IgD-negative memory B cell (primary cell): Measurements from ENCODE around the gene DHRS12. TPM values are rescaled to one million over a fixed set of nuclear protein-coding genes. Genes with fewer than 3 reads are reported as not detected.

Experiments used
- H3K27ac Mint-ChIP-seq, 3 donors: one replicate each; pipeline ENCODE4 v1.8.0; 2020 to 2022; ENCODE audit warnings: mild to moderate bottlenecking in 3 of 3, mixed read lengths in 3 of 3, moderate library complexity in 1 of 3
- H3K27me3 Mint-ChIP-seq: one replicate; pipeline ENCODE4 v1.8.0; 2021; ENCODE audit warnings: mixed read lengths
- H3K36me3 Mint-ChIP-seq: one replicate; pipeline ENCODE4 v1.8.0; 2020; ENCODE audit warnings: mild to moderate bottlenecking, mixed read lengths
- H3K4me1 Mint-ChIP-seq, 3 donors: one replicate each; pipeline ENCODE4 v1.8.0; 2020 to 2022; ENCODE audit warnings: mixed read lengths in 3 of 3, mild to moderate bottlenecking in 1 of 3
- H3K4me3 Mint-ChIP-seq, 4 donors: one replicate each; pipeline ENCODE4 v1.8.0; 2020 to 2022; ENCODE audit warnings: mild to moderate bottlenecking in 4 of 4, mixed read lengths in 4 of 4, moderate library complexity in 3 of 4
- H3K9me3 Mint-ChIP-seq, 3 donors: one replicate each; pipeline ENCODE4 v1.8.0; 2020 to 2021; ENCODE audit warnings: mixed read lengths in 3 of 3, mild to moderate bottlenecking in 1 of 3
- polyA plus RNA-seq: library from polyadenylated mRNA; unstranded; fragments of 300-500 nt; fragmentation: Illumina TruSeq; gene quantifications from one replicate; pipeline ENCODE4 v1.2.3, GENCODE V29; 2021

Gene DHRS12
- polyA plus RNA-seq, 1 donor from 2014 or later = 22.0 TPM

GRCh38 chr13:51730927-51731326 lies 73.0 kb downstream of the DHRS12 start:
- Mint-ChIP-seq H3K27me3 (no peaks in the 10 kb centered on the region), H3K4me3 (no peak overlapping the region), H3K9me3 (no peaks in the 10 kb centered on the region), H3K27ac (no peak overlapping the region), H3K4me1 (peaks cover 0 to 4% (median 3%) of the 10 kb centered on the region in 3 donors), H3K36me3 (peaks cover 8% of the 10 kb centered on the region)

- no peak overlapping the region for H3K4me3 Mint-ChIP-seq
- no peaks in the 10 kb centered on the region for H3K9me3 Mint-ChIP-seq
- H3K36me3 Mint-ChIP-seq = peaks cover 9% of the 10 kb centered on the region
- H3K4me1 Mint-ChIP-seq = peaks cover 0 to 4% (median 3%) of the 10 kb centered on the region in 3 donors
- H3K27me3 Mint-ChIP-seq = no peaks in the 10 kb centered on the region
- no peak overlapping the region for H3K27ac Mint-ChIP-seq
These were observed 74.0 kb downstream of the DHRS12 start for GRCh38 chr13:51729866-51730553.

- H3K27ac Mint-ChIP-seq = no peak overlapping the region
- no peak overlapping the region for H3K4me3 Mint-ChIP-seq
- H3K4me1 Mint-ChIP-seq = peaks cover 0 to 4% (median 3%) of the 10 kb centered on the region in 3 donors
- no peaks in the 10 kb centered on the region for H3K27me3 Mint-ChIP-seq
- H3K9me3 Mint-ChIP-seq = no peaks in the 10 kb centered on the region
- peaks cover 9% of the 10 kb centered on the region for H3K36me3 Mint-ChIP-seq
These were observed 75.0 kb downstream of the DHRS12 start for GRCh38 chr13:51728972-51729371.

GRCh38 chr13:51728275-51728673 lies 75.7 kb downstream of the DHRS12 start:
- H3K9me3 Mint-ChIP-seq = no peaks in the 10 kb centered on the region
- peaks cover 6% of the 10 kb centered on the region for H3K36me3 Mint-ChIP-seq
- no peaks in the 10 kb centered on the region for H3K27me3 Mint-ChIP-seq
- H3K4me3 Mint-ChIP-seq = no peak overlapping the region
- H3K4me1 Mint-ChIP-seq = peaks cover 0 to 4% (median 3%) of the 10 kb centered on the region in 3 donors
- H3K27ac Mint-ChIP-seq = no peak overlapping the region

GRCh38 chr13:51727634-51728274 lies 76.2 kb downstream of the DHRS12 start:
- Mint-ChIP-seq H3K4me1 (peaks cover 0 to 4% (median 3%) of the 10 kb centered on the region in 3 donors), H3K27me3 (no peaks in the 10 kb centered on the region), H3K36me3 (peaks cover 6% of the 10 kb centered on the region), H3K9me3 (no peaks in the 10 kb centered on the region), H3K4me3 (no peak overlapping the region), H3K27ac (no peak overlapping the region)

- H3K27me3 Mint-ChIP-seq = no peaks in the 10 kb centered on the region
- peaks cover 11% of the 10 kb centered on the region for H3K36me3 Mint-ChIP-seq
These were observed 77.3 kb downstream of the DHRS12 start for GRCh38 chr13:51726446-51727193.

GRCh38 chr13:51724721-51725120 lies 79.2 kb downstream of the DHRS12 start:
- Mint-ChIP-seq H3K27ac (no peak overlapping the region), H3K27me3 (no peaks in the 10 kb centered on the region), H3K9me3 (no peaks in the 10 kb centered on the region), H3K4me3 (no peak overlapping the region), H3K36me3 (peaks cover 11% of the 10 kb centered on the region), H3K4me1 (peaks cover 4 to 9% (median 5%) of the 10 kb centered on the region in 3 donors)

More at GRCh38 chr13:51726446-51727193, 77.3 kb downstream of the DHRS12 start:
- peaks cover 2 to 5% (median 4%) of the 10 kb centered on the region in 3 donors for H3K4me1 Mint-ChIP-seq
- no peak overlapping the region for H3K27ac Mint-ChIP-seq
- no peak overlapping the region for H3K4me3 Mint-ChIP-seq
- H3K9me3 Mint-ChIP-seq = no peaks in the 10 kb centered on the region

GRCh38 chr13:51723529-51723928 lies 80.4 kb downstream of the DHRS12 start:
- Mint-ChIP-seq H3K4me1 (peaks cover 4 to 12% (median 5%) of the 10 kb centered on the region in 3 donors), H3K36me3 (peaks cover 14% of the 10 kb centered on the region), H3K4me3 (peak overlapping the region in 1 of 4 donors; percentile 9), H3K27ac (no peak overlapping the region), H3K9me3 (no peaks in the 10 kb centered on the region), H3K27me3 (no peaks in the 10 kb centered on the region)

- Mint-ChIP-seq H3K27ac (peak overlapping the region in 1 of 3 donors; percentile 54), H3K4me1 (peaks cover 4 to 12% (median 5%) of the 10 kb centered on the region in 3 donors), H3K9me3 (no peaks in the 10 kb centered on the region), H3K27me3 (no peaks in the 10 kb centered on the region), H3K4me3 (peak overlapping the region in 1 of 4 donors; percentile 28), H3K36me3 (peaks cover 10% of the 10 kb centered on the region)
These were observed 82.5 kb downstream of the DHRS12 start for GRCh38 chr13:51721496-51721895.

GRCh38 chr13:51719394-51719793 lies 84.6 kb downstream of the DHRS12 start:
- no peak overlapping the region for H3K4me3 Mint-ChIP-seq
- H3K9me3 Mint-ChIP-seq = no peaks in the 10 kb centered on the region
- H3K4me1 Mint-ChIP-seq = peaks cover 5 to 12% (median 5%) of the 10 kb centered on the region in 3 donors
- no peaks in the 10 kb centered on the region for H3K27me3 Mint-ChIP-seq
- peak overlapping the region in 1 of 3 donors; percentile 69 for H3K27ac Mint-ChIP-seq
- peaks cover 12% of the 10 kb centered on the region for H3K36me3 Mint-ChIP-seq

Other genes starting within 250 kb of the DHRS12 start
- gene WDFY2, start 219.7 kb downstream of the DHRS12 start, polyA plus RNA-seq = 6.0 TPM
- gene TMEM272, start 41.0 kb upstream of the DHRS12 start, polyA plus RNA-seq = not detected
- gene CCDC70, start 57.8 kb upstream of the DHRS12 start, polyA plus RNA-seq = not detected
- not detected for gene ATP7B, start 207.3 kb upstream of the DHRS12 start, polyA plus RNA-seq
- 25.7 TPM for gene ALG11, start 208.2 kb upstream of the DHRS12 start, polyA plus RNA-seq
- 1.9 TPM for gene UTP14C, start 220.5 kb upstream of the DHRS12 start, polyA plus RNA-seq